ENCODE data around the gene LTF.

- TF ChIP-seq CTCF (IDR thresholded peaks at IDR 0.05): no peak
- no peak for TF ChIP-seq EZH2 (IDR thresholded peaks at IDR 0.05; ENCODE audit: borderline replicate concordance, insufficient read depth, low read depth, low read length, poor library complexity, severe bottlenecking)
Observed at GRCh38 chr3:46477145-46477544, 12.4 kb upstream of the LTF start.
